Endothelial cell of umbilical vein (primary cell): ENCODE data around the gene SMIM10L1. TPM values are rescaled to one million over a fixed set of nuclear protein-coding genes. Genes with fewer than 3 reads are reported as not detected.

ENCODE experiments used
- BruUV-seq: library from RNA; stranded (reverse); fragments of 400-500 nt; replicated peaks from 2 replicates; lab custom pipeline; 2021; lab: Mats Ljungman, UMichigan
- CTCF ChIA-PET: fragments of 300-600, 350-600 bp; sonication (Branson Sonifier 250); formaldehyde crosslinking; loops from one replicate; lab custom pipeline; 2021; ENCODE audit warnings: antibody characterized with exemption, inconsistent platforms; lab: Charles Lee
- POLR2A ChIA-PET: fragments of 300-600, 350-600 bp; sonication (Branson Sonifier 250); formaldehyde crosslinking; loops from one replicate; lab custom pipeline; 2021; ENCODE audit warnings: antibody characterized with exemption, inconsistent platforms; lab: Charles Lee
- DNase-seq: peaks from one replicate; pipeline ENCODE4 v3.0.0-alpha.2; 2011; ENCODE audit warnings: low read depth, low spot score
- FAIRE-seq: peaks from 2 replicates; lab custom pipeline; 2011; peaks lifted over from hg19 to GRCh38; lab: Jason Lieb, UNC
- H2AFZ ChIP-seq: 2 replicates; pipeline ENCODE4 v1.6.0; 2012; ENCODE audit warnings: low read depth, low read length, control low read depth, inconsistent platforms
- H3K27ac ChIP-seq: 2 replicates; pipeline ENCODE4 v1.5.1; 2011; ENCODE audit warnings: low read depth, mild to moderate bottlenecking, control low read depth, low read length, moderate library complexity; ENCODE audit not compliant: insufficient read depth
- H3K27me3 ChIP-seq, 2 experiments: 2 replicates each; pipeline versions ENCODE4 v1.6.0 to v1.6.1; 2011; ENCODE audit warnings: low read length in 2 of 2, mixed read lengths in 1 of 2; ENCODE audit not compliant: control insufficient read depth in 2 of 2, insufficient read depth in 2 of 2
- H3K36me3 ChIP-seq, 2 experiments: 2 replicates in 1 of 2; 3 replicates in 1 of 2; pipeline ENCODE4 v1.5.1; 2011; ENCODE audit warnings: low read length in 2 of 2, mild to moderate bottlenecking in 1 of 2, moderate library complexity in 1 of 2; ENCODE audit not compliant: control insufficient read depth in 2 of 2, insufficient read depth in 2 of 2; ENCODE audit errors: extremely low read depth in 1 of 2
- H3K4me1 ChIP-seq: 3 replicates; pipeline ENCODE4 v1.5.1; 2011; ENCODE audit warnings: mild to moderate bottlenecking, low read length; ENCODE audit not compliant: control insufficient read depth, insufficient read depth; ENCODE audit errors: extremely low read depth
- H3K4me2 ChIP-seq: 2 replicates; pipeline ENCODE4 v1.6.1; 2011; ENCODE audit warnings: low read length, control low read depth, mixed read lengths; ENCODE audit not compliant: insufficient read depth
- H3K4me3 ChIP-seq, 3 experiments: fragments of 200-600 bp in 1 of 3; sonication (generic), shearing (Covaris generic) in 1 of 3; replicated peaks in 1 of 3; 2 replicates each; pipeline ENCODE4 v1.5.1; 2011 to 2016; ENCODE audit warnings: control low read depth in 3 of 3, low read length in 3 of 3, mild to moderate bottlenecking in 2 of 3, inconsistent platforms in 1 of 3, low read depth in 1 of 3, moderate library complexity in 1 of 3; ENCODE audit not compliant: insufficient read depth in 1 of 3
- H3K79me2 ChIP-seq: 2 replicates; pipeline ENCODE4 v1.6.0; 2012; ENCODE audit warnings: low read length, inconsistent platforms; ENCODE audit not compliant: control insufficient read depth, insufficient read depth
- H3K9ac ChIP-seq: replicated peaks from 2 replicates; pipeline ENCODE3; 2011; ENCODE audit warnings: low read length, control low read depth; ENCODE audit not compliant: insufficient read depth; ENCODE audit errors: extremely low read depth
- H3K9me1 ChIP-seq: replicated peaks from 3 replicates; pipeline ENCODE4 v1.6.0; 2011; ENCODE audit warnings: mild to moderate bottlenecking, low read length; ENCODE audit not compliant: control insufficient read depth, insufficient read depth; ENCODE audit errors: extremely low read depth
- H3K9me3 ChIP-seq: replicated peaks from 2 replicates; pipeline ENCODE4 v1.5.1; 2012; ENCODE audit warnings: low read length, inconsistent platforms; ENCODE audit not compliant: control insufficient read depth, insufficient read depth
- H4K20me1 ChIP-seq: replicated peaks from 2 replicates; pipeline ENCODE3; 2011; ENCODE audit warnings: mild to moderate bottlenecking, low read length; ENCODE audit not compliant: control insufficient read depth, insufficient read depth; ENCODE audit errors: extremely low read depth
- CTCF ChIP-seq, 2 donors: IDR thresholded peaks; 1 replicate in 1 of 2; 2 replicates in 1 of 2; pipeline ENCODE4 v1.5.1; 2011; ENCODE audit warnings: low read length in 2 of 2, mild to moderate bottlenecking in 2 of 2, moderate library complexity in 2 of 2, control low read depth in 1 of 2, inconsistent platforms in 1 of 2, low read depth in 1 of 2; ENCODE audit not compliant: insufficient read depth in 1 of 2; ENCODE audit errors: extremely low read depth in 1 of 2
- EZH2 ChIP-seq: IDR thresholded peaks from 2 replicates; pipeline ENCODE4 v1.6.1; 2012; ENCODE audit warnings: borderline replicate concordance, low read depth, mild to moderate bottlenecking, moderate library complexity, low read length, inconsistent platforms; ENCODE audit not compliant: severe bottlenecking
- FOS ChIP-seq: IDR thresholded peaks from 2 replicates; pipeline ENCODE4 v1.6.1; 2011; ENCODE audit warnings: mild to moderate bottlenecking, low read length, moderate library complexity, borderline replicate concordance; ENCODE audit not compliant: insufficient read depth
- GATA2 ChIP-seq: IDR thresholded peaks from 2 replicates; pipeline ENCODE4 v1.7.0; 2011; ENCODE audit warnings: low read depth, mild to moderate bottlenecking, moderate library complexity, mixed read lengths, low read length; ENCODE audit not compliant: insufficient read length, insufficient read depth
- JUN ChIP-seq: IDR thresholded peaks from 2 replicates; pipeline ENCODE4 v1.6.1; 2011; ENCODE audit warnings: borderline replicate concordance, low read depth; ENCODE audit not compliant: insufficient read length, insufficient read depth
- MAX ChIP-seq: IDR thresholded peaks from 2 replicates; pipeline ENCODE4 v1.6.1; 2011; ENCODE audit not compliant: insufficient read depth, insufficient read length
- MYC ChIP-seq: IDR thresholded peaks from one replicate; pipeline ENCODE4 v1.6.1; 2011; ENCODE audit warnings: mild to moderate bottlenecking, low read depth, low read length
- POLR2A ChIP-seq: IDR thresholded peaks from 2 replicates; pipeline ENCODE4 v1.6.1; 2012; ENCODE audit warnings: low read depth, mild to moderate bottlenecking, control low read depth, low read length
- POLR2AphosphoS5 ChIP-seq: IDR thresholded peaks from 2 replicates; pipeline ENCODE4 v1.6.1; 2012; ENCODE audit warnings: low read depth, mild to moderate bottlenecking, control low read depth, low read length, moderate library complexity; ENCODE audit not compliant: insufficient read depth
- dilution Hi-C: fragments of 300-500 bp; cut with MboI; formaldehyde crosslinking; loops from one replicate; pipeline ENCODE4 v1.15.0; 2019; ENCODE audit warnings: low sequenced_read_pairs; ENCODE audit not compliant: extremely low pct_ligation_motif_present
- intact Hi-C: fragments of 100-400 bp; cut with micrococcal nuclease; formaldehyde crosslinking; loops from one replicate; pipeline ENCODE4 v1.10.0; 2022
- polyA plus RNA-seq, 4 experiments: library from polyadenylated mRNA; depleted of rRNA in 3 of 4; stranded (reverse) in 3 of 4; unstranded in 1 of 4; fragments of >200 nt; gene quantifications; 2 replicates each; pipeline versions ENCODE4 v1.2.1 to v1.2.3, GENCODE V29; 2011 to 2012; ENCODE audit warnings: missing spikeins in 1 of 4
- total RNA-seq: library from RNA; stranded (reverse); gene quantifications from 2 replicates; pipeline ENCODE4 v1.2.3, GENCODE V29; 2021

SMIM10L1 gene
- total and polyA plus RNA-seq, 2 donors (not counting 3 experiments of a cell fraction or from before 2014, with no cell fraction given): 5.1 to 10.8 TPM

- intact Hi-C loops: loop anchor here (5.0 to 10.0 kb wide), 4 partner anchors 153 to 1106 kb away; partner anchors contain the start of gene YBX3
- TF ChIP-seq FOS (no peak), CTCF (IDR thresholded peaks at IDR 0.05; ENCODE audit: extremely low read depth in 1 of 2, insufficient read depth in 1 of 2, low read depth in 1 of 2, low read length in 2 of 2) (no peak), JUN (no peak), MYC (no peak), POLR2AphosphoS5 (no peak), POLR2A (no peak), GATA2 (no peak), EZH2 (no peak), MAX (no peak)
- ChIA-PET POLR2A (interaction anchor here (0.6 to 1.3 kb wide), 4 partner anchors 8 to 163 kb away, joined by 3 to 5 read pairs (median 4); no protein-coding TSS in a partner anchor), CTCF (interaction anchor here (1.0 to 2.5 kb wide), 6 partner anchors 10 to 400 kb away, joined by 3 to 14 read pairs (median 5); no protein-coding TSS in a partner anchor)
- Histone ChIP-seq H2AFZ (peak overlapping the region; percentile 96), H3K9me1 (peaks cover 4% of the 10 kb centered on the region), H3K4me2 (peak overlapping the region; percentile 99), H3K4me3 (peak overlapping the region; percentile 75 to 100 (median 100)), H3K27ac (peak overlapping the region; percentile 96), H3K9ac (peak overlapping the region; percentile 97), H3K27me3 (no peaks in the 10 kb centered on the region), H3K79me2 (peaks cover 81% of the 10 kb centered on the region), H3K36me3 (peaks cover 0 to 12% of the 10 kb centered on the region in 2 experiments), H3K9me3 (no peaks in the 10 kb centered on the region), H4K20me1 (no peaks in the 10 kb centered on the region), H3K4me1 (peaks cover 24% of the 10 kb centered on the region)
- DNase-seq (no peak), FAIRE-seq (no peak)
- no TSS peak for BruUV-seq
- dilution Hi-C loops: no loop called here
These were observed 217 bp upstream of the SMIM10L1 start for GRCh38 chr12:11170810-11171144.
